Measurements from ENCODE around the gene CCL14.

CCL14 gene

GRCh38 chr17:36004594-36005108, 18.1 kb upstream of the CCL14 start:
- no peak for TF ChIP-seq CTCF (conservative IDR thresholded peaks at IDR 0.05; ENCODE audit: control insufficient read depth, insufficient read depth, low read depth, low read length)
- H3K4me3 ChIP-seq (ENCODE audit: control insufficient read depth, low read depth, low read length): no peak overlapping the region
- no peak for DNase-seq (ENCODE audit: low read depth)

- no peak for DNase-seq (ENCODE audit: low read depth)
- TF ChIP-seq CTCF (conservative IDR thresholded peaks at IDR 0.05; ENCODE audit: control insufficient read depth, insufficient read depth, low read depth, low read length): no peak
- H3K4me3 ChIP-seq (ENCODE audit: control insufficient read depth, low read depth, low read length): no peak overlapping the region
Observed at GRCh38 chr17:36002631-36003030, 16.1 kb upstream of the CCL14 start.

- no peak for TF ChIP-seq CTCF (conservative IDR thresholded peaks at IDR 0.05; ENCODE audit: control insufficient read depth, insufficient read depth, low read depth, low read length)
- no peak overlapping the region for H3K4me3 ChIP-seq (ENCODE audit: control insufficient read depth, low read depth, low read length)
- DNase-seq (ENCODE audit: low read depth): no peak
Observed at GRCh38 chr17:36001862-36002603, 15.5 kb upstream of the CCL14 start.

GRCh38 chr17:36001110-36001771, 14.7 kb upstream of the CCL14 start, which contains the start of gene CCL15:
Gene CCL15, minus strand, starts transcription at chr17:36001553. Its CDS starts 61 bp downstream, at chr17:36001492.
- no peak for DNase-seq (ENCODE audit: low read depth)
- no peak for TF ChIP-seq CTCF (conservative IDR thresholded peaks at IDR 0.05; ENCODE audit: control insufficient read depth, insufficient read depth, low read depth, low read length)
- H3K4me3 ChIP-seq (ENCODE audit: control insufficient read depth, low read depth, low read length): no peak within 1 kb of the TSS

- TF ChIP-seq CTCF (conservative IDR thresholded peaks at IDR 0.05; ENCODE audit: control insufficient read depth, insufficient read depth, low read depth, low read length): no peak
- DNase-seq (ENCODE audit: low read depth): no peak
- H3K4me3 ChIP-seq (ENCODE audit: control insufficient read depth, low read depth, low read length): no peak overlapping the region
Observed at GRCh38 chr17:36000732-36001109, 14.2 kb upstream of the CCL14 start.

GRCh38 chr17:35998756-35999155, 12.2 kb upstream of the CCL14 start:
- no peak for TF ChIP-seq CTCF (conservative IDR thresholded peaks at IDR 0.05; ENCODE audit: control insufficient read depth, insufficient read depth, low read depth, low read length)
- DNase-seq (ENCODE audit: low read depth): no peak
- no peak overlapping the region for H3K4me3 ChIP-seq (ENCODE audit: control insufficient read depth, low read depth, low read length)

All from fibroblast of mammary gland (primary cell).